Erythroblast (primary cell): Measurements from ENCODE around the gene ZNF525.

Experiments used
- GATA1 ChIP-seq: IDR thresholded peaks from 2 replicates; pipeline ENCODE4 v1.6.1; 2011; ENCODE audit warnings: low read depth, mild to moderate bottlenecking, control low read depth, low read length, moderate library complexity
- POLR2A ChIP-seq: IDR thresholded peaks from 2 replicates; pipeline ENCODE4 v1.6.1; 2011; ENCODE audit warnings: mild to moderate bottlenecking, low read length

GRCh38 chr19:53365134-53365898 is at the start of gene ZNF525:
- TF ChIP-seq POLR2A (peak; percentile 44), GATA1 (no peak)
